Glomerular visceral epithelial cell (primary cell): ENCODE data around the gene ETV6.

ENCODE experiments used
- DNase-seq: peaks from one replicate; pipeline ENCODE4 v3.0.0-alpha.2; 2016; ENCODE audit errors: extremely low spot score

The ETV6 gene

DNA sequence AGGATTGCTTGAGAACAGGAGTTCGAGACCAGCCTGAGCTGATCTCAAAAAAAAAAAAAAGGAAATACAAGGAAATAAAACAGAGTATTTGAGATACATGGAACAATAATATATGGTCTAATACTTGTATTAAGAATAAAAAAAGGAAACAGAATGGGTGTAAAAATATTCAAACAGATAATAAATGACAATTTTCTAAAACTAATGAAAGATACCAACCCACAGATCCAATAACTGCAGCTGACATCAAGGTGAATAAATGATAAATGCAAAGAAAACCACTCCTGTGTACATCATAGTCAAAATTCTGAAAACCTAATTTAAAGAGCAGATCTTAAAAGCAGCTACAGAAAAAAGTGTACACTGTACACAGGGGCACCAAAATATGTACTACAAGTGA lies 4.1 kb upstream of the ETV6 start:
- no peak for DNase-seq

GRCh38 chr12:11648514-11649412 lies 711 bp upstream of the ETV6 start:
- peak; percentile 89 for DNase-seq

GRCh38 chr12:11650286-11651281 lies 1.1 kb downstream of the ETV6 start:
- DNase-seq, result peak; percentile 50

GRCh38 chr12:11651381-11651780 lies 1.9 kb downstream of the ETV6 start:
- DNase-seq, result no peak

DNA sequence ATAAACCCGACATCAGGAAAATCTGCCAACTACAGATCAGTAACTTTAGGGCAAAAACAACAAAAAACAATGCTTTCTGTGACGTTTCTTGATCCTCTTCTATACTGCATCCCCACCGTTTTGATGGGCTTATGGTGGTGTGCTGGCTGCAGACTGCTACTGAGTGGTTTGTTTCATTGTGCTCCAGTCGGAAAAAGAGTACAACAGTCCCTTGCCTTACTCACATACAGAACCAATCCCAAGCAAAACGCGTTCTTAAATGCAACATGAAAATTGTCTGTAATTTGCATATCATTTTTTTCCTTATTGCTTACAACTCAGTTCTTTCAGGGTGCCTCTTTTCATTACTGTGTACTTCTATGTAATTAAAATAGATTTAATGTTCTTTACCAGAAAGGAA lies 2.3 kb downstream of the ETV6 start:
- DNase-seq, result peak; percentile 29

DNA sequence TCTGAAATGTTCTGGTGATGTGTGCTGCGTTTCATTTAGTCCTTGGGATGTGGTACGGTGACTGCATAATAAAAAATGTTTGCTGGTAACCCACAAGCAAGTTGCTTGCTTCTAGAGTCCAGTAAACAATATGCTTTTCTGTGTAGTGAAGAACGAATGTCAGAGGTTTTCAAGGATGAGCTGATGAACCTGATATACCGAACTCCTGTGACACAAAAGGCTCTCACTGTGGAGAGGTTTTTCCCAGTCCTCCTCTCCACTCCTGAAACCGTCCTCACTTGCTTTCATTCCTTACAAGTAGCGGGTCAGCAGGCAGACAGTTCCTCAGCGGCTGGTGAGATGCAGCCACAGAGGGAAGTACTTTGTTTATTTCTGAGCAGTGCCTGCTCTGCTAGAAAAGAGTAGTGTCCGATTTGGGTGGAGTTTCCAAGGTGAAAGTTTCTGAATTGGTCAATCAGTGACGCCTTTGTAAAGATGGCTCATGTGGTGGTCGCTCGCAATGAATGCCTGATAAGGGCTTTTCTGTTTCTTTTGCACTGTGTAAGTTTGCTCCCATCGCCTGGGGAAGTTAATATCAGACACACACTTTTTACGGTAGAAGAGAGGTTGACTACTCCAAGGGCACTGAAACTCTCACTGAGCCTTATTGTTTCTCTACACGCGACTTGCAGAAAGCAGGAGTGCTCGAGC lies 3.0 kb downstream of the ETV6 start:
- peak; percentile 61 for DNase-seq

DNA sequence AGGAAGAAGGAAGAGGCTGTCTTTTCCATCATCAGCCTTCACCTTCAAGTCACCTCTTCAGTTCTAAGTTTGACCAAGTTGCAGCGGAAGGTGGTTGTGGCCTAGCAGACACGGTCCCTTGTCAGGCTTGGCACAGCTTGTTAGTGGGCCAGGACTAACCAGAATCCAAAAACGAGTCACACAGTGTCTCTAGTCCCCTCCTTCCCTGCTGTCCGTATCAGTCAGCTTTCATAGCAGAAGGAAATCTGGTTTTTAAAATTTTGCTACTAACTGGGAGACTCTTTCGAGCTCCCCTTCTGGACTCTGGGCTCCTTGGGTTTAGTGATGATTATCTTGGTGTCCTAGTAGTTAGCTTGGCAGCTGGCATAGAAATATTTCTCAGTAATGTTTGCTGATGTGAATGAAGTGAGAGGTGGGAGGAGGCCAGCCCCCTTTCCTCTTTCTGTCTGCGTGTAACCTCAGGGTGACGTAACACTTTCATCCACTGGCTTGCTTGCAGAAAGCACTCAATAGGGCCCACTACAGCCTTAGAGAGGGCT lies 3.8 kb downstream of the ETV6 start:
- peak; percentile 35 for DNase-seq

- no peak for DNase-seq
Observed at GRCh38 chr12:11654338-11654737, 4.9 kb downstream of the ETV6 start.

DNA sequence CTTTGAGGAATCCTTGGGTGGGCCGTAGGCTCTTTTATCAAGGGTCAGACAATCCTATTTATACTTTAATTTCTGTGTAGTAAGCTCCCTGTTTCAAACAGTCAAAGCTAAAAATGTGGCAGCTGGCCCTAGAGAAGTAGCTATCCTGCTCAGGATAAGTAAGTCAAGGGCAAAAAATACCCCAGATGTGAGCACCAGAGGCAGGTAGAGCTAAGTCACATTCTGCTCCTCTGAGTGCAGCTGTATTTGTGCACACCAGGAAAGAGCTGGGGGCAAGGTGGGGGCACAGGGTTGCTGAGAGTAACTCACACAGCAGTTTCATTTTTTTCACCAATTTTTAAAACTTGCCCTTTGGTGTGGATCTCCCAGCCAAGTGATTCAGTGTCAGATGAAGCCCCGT lies 5.3 kb downstream of the ETV6 start:
- no peak for DNase-seq

DNA sequence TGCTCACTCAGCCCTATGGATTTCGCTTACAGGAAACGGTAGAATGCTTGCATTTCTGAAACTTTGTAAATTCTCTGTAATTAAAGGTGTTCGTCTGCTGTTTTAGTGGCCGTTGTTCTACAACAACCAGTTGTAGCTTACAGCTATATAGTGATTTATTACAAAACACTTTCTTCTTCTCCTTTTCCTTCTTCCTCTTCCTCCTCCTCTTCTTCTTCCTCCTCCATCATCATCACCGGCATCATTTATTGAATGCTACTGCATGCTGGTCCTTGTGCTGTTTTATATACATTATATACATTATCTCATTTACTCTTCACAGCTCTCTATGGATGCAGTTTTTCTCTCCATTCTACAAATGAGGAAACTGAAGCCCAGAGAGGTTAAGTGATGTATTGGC lies 6.4 kb downstream of the ETV6 start:
- DNase-seq, result no peak

DNA sequence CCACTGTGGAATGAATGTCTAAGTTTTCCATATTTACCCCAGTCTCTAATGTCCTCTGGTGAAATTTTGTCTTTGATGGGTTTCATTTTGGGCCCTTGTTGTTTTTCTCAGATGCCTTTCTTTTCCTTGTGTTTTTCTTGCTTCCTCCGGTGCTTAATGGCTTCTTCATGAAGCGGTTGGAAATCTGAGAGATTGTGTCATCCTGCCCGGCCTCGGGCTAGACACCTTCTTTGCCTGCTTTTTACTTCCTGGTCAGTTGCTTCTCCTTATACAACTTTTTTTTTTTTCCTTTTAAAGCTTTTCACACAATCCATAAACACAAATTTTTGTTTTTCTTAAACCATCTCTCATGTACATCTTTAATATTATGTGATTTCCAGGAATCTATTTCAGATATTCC lies 7.1 kb downstream of the ETV6 start:
- DNase-seq, result no peak

GRCh38 chr12:11657511-11657910 lies 8.0 kb downstream of the ETV6 start:
- DNase-seq, result peak; percentile 41

- peak; percentile 67 for DNase-seq
Observed at GRCh38 chr12:11658791-11659190, 9.3 kb downstream of the ETV6 start.

DNA sequence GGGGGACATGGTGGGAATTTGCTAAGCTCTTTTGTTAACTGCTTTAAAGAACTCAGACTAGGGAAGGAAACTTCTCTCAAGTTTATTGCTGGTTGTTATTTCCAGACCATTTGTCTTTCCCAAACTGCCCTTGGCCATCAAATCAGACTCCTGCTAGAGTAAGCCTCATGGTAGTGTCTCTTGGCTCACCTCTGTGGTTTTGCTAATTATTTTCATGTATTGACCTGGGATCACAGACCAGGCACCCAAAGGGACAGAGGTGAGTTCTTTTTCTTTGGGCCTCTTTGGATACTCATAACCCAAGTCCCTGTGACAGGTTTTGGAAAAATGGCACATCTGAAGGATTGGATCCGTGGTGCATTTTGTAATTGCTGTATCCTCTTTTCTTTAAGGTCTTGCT lies 11.2 kb downstream of the ETV6 start:
- no peak for DNase-seq

- no peak for DNase-seq
Observed at GRCh38 chr12:11661491-11662089, 12.1 kb downstream of the ETV6 start.

DNA sequence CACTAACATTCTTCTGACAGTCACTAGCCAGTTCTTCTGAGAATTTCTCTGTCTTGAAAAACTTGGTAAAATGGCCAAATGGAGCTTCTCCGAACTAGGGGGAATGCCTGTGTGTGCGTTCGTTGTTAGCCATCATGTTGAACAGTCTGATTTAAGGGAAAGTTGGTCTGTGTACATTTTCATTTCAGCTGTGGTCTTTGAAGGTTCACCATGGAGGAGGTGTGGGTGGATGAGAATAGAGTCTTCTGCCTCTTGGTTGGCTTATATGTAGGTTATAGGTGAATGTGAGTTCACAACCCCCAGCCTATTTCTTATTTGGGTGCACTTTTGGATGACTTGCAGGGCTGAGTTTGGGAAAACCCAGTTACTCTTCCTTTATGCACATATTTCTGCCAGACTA lies 12.9 kb downstream of the ETV6 start:
- no peak for DNase-seq

DNA sequence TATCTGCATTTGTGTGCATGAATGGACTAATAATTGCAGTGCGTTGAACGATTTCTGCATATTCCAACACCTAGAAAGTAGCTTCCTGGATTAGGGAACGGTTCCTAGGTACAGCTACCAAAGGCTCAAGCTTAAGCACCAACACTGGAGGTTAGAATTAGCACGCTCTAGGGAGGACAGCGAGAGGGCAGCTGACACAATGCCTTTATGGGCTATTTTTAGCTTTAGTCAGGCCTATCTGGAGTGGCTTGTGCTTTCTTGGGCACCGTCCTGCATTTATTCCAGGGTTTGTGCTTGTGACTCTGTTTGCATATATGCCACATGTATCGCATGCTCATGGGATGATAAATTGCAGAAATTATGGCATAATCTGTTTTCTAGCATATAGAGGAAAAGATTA lies 13.7 kb downstream of the ETV6 start:
- DNase-seq, result no peak

- DNase-seq, result no peak
Observed at GRCh38 chr12:11664101-11664500, 14.6 kb downstream of the ETV6 start.

- no peak for DNase-seq
Observed at GRCh38 chr12:11666131-11667050, 16.9 kb downstream of the ETV6 start.

DNA sequence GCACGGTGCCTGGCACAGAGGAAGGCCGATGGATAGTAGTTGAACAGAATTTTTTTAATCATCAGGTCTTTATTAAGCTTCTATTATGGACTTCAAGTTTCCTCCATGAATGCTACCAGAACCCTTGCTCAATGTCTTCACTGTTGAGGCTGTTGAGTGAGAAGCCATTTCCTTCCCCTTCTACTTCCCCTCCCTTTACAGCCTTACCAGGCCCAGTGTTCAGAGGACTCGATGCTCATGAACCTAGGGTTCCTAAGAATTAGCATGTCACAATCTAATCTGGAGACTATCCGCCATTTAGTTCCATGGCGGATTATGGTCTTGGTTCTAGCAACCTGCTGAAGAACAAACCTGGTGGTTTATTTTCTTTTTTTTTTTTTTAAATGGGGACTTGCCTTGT lies 17.7 kb downstream of the ETV6 start:
- DNase-seq, result no peak
